ENCODE measurements around the gene ATF7IP2. TPM values are rescaled to one million over a fixed set of nuclear protein-coding genes. Genes with fewer than 3 reads are reported as not detected.
"Not testable (repeated sequence)": the region's sequence is repeated elsewhere in the genome, so short reads cannot be mapped to it uniquely, and the experiment has no call there.

ATF7IP2 gene
- total RNA-seq, 1 experiment from 2014 or later = 25.2 TPM

GRCh38 chr16:10362077-10362863, 23.6 kb upstream of the ATF7IP2 start:
- ATAC-seq (no peak), DNase-seq (ENCODE audit: low read depth, low spot score) (no peak)
- in situ Hi-C loops (cut with HindIII; ENCODE audit: low pct_unique_long_range_greater_than_20kb, low sequenced_read_pairs) (no loop called here), intact Hi-C loops (cut with micrococcal nuclease; ENCODE audit: unreplicated experiment) (no loop called here)
- no peaks in the 10 kb centered on the region for H3K4me1 ChIP-seq (ENCODE audit: control insufficient read depth, insufficient read depth, low read length)
- ChIA-PET CTCF (interaction anchor here (0.6 kb wide), 1 partner anchor 45 kb away, joined by 5 read pairs; no protein-coding TSS in a partner anchor), POLR2A (no interaction called here)
- H3K27ac ChIP-seq (ENCODE audit: low read length) = no peak overlapping the region
- H3K4me3 ChIP-seq (ENCODE audit: low read depth in 2 of 2, low read length in 2 of 2) = no peak overlapping the region
- H3K27me3 ChIP-seq (ENCODE audit: control insufficient read depth, insufficient read depth, low read length) = no peaks in the 10 kb centered on the region
- H3K36me3 ChIP-seq (ENCODE audit: control insufficient read depth, insufficient read depth, low read length) = no peaks in the 10 kb centered on the region
- no peaks in the 10 kb centered on the region for H3K9me3 ChIP-seq (ENCODE audit: control insufficient read depth, insufficient read depth, low read depth, low read length)
- BruUV-seq (replicated peaks) = no TSS peak
- TF ChIP-seq SIN3A (IDR thresholded peaks at IDR 0.05; ENCODE audit: borderline replicate concordance, insufficient read depth, low read depth, low read length) = no peak
- no peak for TF ChIP-seq REST (IDR thresholded peaks at IDR 0.05; ENCODE audit: insufficient read depth in 1 of 2, low read depth in 2 of 2, low read length in 1 of 2)
- TF ChIP-seq CTCF (IDR thresholded peaks at IDR 0.05) = no peak
- TF ChIP-seq POLR2AphosphoS5 (IDR thresholded peaks at IDR 0.05; ENCODE audit: low read depth, low read length) = no peak
- TF ChIP-seq TCF7L2 (IDR thresholded peaks at IDR 0.05; ENCODE audit: low read depth, low read length) = no peak

- CTCF ChIA-PET = interaction anchor here (0.6 kb wide), 1 partner anchor 45 kb away, joined by 5 read pairs; no protein-coding TSS in a partner anchor
- BruUV-seq (replicated peaks); DNase-seq (ENCODE audit: low read depth, low spot score); ATAC-seq; H3K9me3 ChIP-seq (ENCODE audit: control insufficient read depth, insufficient read depth, low read depth, low read length); POLR2A ChIA-PET; in situ Hi-C loops (cut with HindIII; ENCODE audit: low pct_unique_long_range_greater_than_20kb, low sequenced_read_pairs); H3K4me3 ChIP-seq (ENCODE audit: low read depth in 2 of 2, low read length in 2 of 2); H3K27ac ChIP-seq (ENCODE audit: low read length); intact Hi-C loops (cut with micrococcal nuclease; ENCODE audit: unreplicated experiment); H3K36me3 ChIP-seq (ENCODE audit: control insufficient read depth, insufficient read depth, low read length); H3K27me3 ChIP-seq (ENCODE audit: control insufficient read depth, insufficient read depth, low read length); H3K4me1 ChIP-seq (ENCODE audit: control insufficient read depth, insufficient read depth, low read length): not testable (repeated sequence)
These were observed 23.0 kb upstream of the ATF7IP2 start for GRCh38 chr16:10362864-10363197.

GRCh38 chr16:10366619-10367018, 19.2 kb upstream of the ATF7IP2 start:
- H3K36me3 ChIP-seq (ENCODE audit: control insufficient read depth, insufficient read depth, low read length); DNase-seq (ENCODE audit: low read depth, low spot score); H3K4me3 ChIP-seq (ENCODE audit: low read depth in 2 of 2, low read length in 2 of 2); H3K27me3 ChIP-seq (ENCODE audit: control insufficient read depth, insufficient read depth, low read length); in situ Hi-C loops (cut with HindIII; ENCODE audit: low pct_unique_long_range_greater_than_20kb, low sequenced_read_pairs); intact Hi-C loops (cut with micrococcal nuclease; ENCODE audit: unreplicated experiment); BruUV-seq (replicated peaks); CTCF ChIA-PET; H3K27ac ChIP-seq (ENCODE audit: low read length); H3K9me3 ChIP-seq (ENCODE audit: control insufficient read depth, insufficient read depth, low read depth, low read length); H3K4me1 ChIP-seq (ENCODE audit: control insufficient read depth, insufficient read depth, low read length); ATAC-seq: not testable (repeated sequence)
- POLR2A ChIA-PET = interaction anchor here (0.7 kb wide), 1 partner anchor 147 kb away, joined by 13 read pairs; no protein-coding TSS in a partner anchor
